ENCODE results near the gene NXPH2. TPM values are rescaled to one million over a fixed set of nuclear protein-coding genes. Genes with fewer than 3 reads are reported as not detected.

Gene NXPH2
- total RNA-seq, 2 experiments from 2014 or later: not detected

GRCh38 chr2:138698428-138698827, 81.8 kb downstream of the NXPH2 start:
- ChIA-PET CTCF (no interaction called here), POLR2A (no interaction called here)
- Mint-ChIP-seq H3K27ac (no peak overlapping the region), H3K9me3 (no peaks in the 10 kb centered on the region), H3K4me1 (ENCODE audit: low read depth) (no peaks in the 10 kb centered on the region), H3K27me3 (peaks cover 3% of the 10 kb centered on the region), H3K4me3 (no peak overlapping the region), H3K36me3 (no peaks in the 10 kb centered on the region)
- DNase-seq: no peak
- intact Hi-C loops (cut with micrococcal nuclease): no loop called here

- H3K36me3 Mint-ChIP-seq: no peaks in the 10 kb centered on the region
- H3K4me1 Mint-ChIP-seq (ENCODE audit: low read depth): no peaks in the 10 kb centered on the region
- peaks cover 3% of the 10 kb centered on the region for H3K27me3 Mint-ChIP-seq
- CTCF ChIA-PET: no interaction called here
- H3K9me3 Mint-ChIP-seq: no peaks in the 10 kb centered on the region
- POLR2A ChIA-PET: no interaction called here
- no peak overlapping the region for H3K27ac Mint-ChIP-seq
- intact Hi-C loops (cut with micrococcal nuclease): no loop called here
- no peak for DNase-seq
- H3K4me3 Mint-ChIP-seq: no peak overlapping the region
Observed at GRCh38 chr2:138691667-138692066, 88.5 kb downstream of the NXPH2 start.

GRCh38 chr2:138689705-138690104, 90.5 kb downstream of the NXPH2 start:
- intact Hi-C loops (cut with micrococcal nuclease): no loop called here
- H3K36me3 Mint-ChIP-seq: no peaks in the 10 kb centered on the region
- H3K4me1 Mint-ChIP-seq (ENCODE audit: low read depth): no peaks in the 10 kb centered on the region
- H3K9me3 Mint-ChIP-seq: no peaks in the 10 kb centered on the region
- no peak for DNase-seq
- peaks cover under 1% of the 10 kb centered on the region for H3K27me3 Mint-ChIP-seq
- CTCF ChIA-PET: no interaction called here
- POLR2A ChIA-PET: no interaction called here
- H3K4me3 Mint-ChIP-seq: no peak overlapping the region
- H3K27ac Mint-ChIP-seq: no peak overlapping the region

- Mint-ChIP-seq H3K4me3 (no peak overlapping the region), H3K9me3 (no peaks in the 10 kb centered on the region), H3K27ac (no peak overlapping the region), H3K27me3 (peaks cover 4% of the 10 kb centered on the region), H3K4me1 (ENCODE audit: low read depth) (no peaks in the 10 kb centered on the region), H3K36me3 (no peaks in the 10 kb centered on the region)
- DNase-seq: no peak
- CTCF ChIA-PET: no interaction called here
- intact Hi-C loops (cut with micrococcal nuclease): no loop called here
- POLR2A ChIA-PET: no interaction called here
Observed at GRCh38 chr2:138682163-138682562, 98.0 kb downstream of the NXPH2 start.

- POLR2A ChIA-PET: no interaction called here
- no peak for DNase-seq
- intact Hi-C loops (cut with micrococcal nuclease): no loop called here
- CTCF ChIA-PET: no interaction called here
- Mint-ChIP-seq H3K27ac (no peak overlapping the region), H3K4me1 (ENCODE audit: low read depth) (no peaks in the 10 kb centered on the region), H3K27me3 (no peaks in the 10 kb centered on the region), H3K36me3 (no peaks in the 10 kb centered on the region), H3K4me3 (no peak overlapping the region), H3K9me3 (no peaks in the 10 kb centered on the region)
Observed at GRCh38 chr2:138677221-138677620, 103.0 kb downstream of the NXPH2 start.

- Mint-ChIP-seq H3K27me3 (no peaks in the 10 kb centered on the region), H3K4me1 (ENCODE audit: low read depth) (no peaks in the 10 kb centered on the region), H3K27ac (no peak overlapping the region), H3K36me3 (no peaks in the 10 kb centered on the region), H3K9me3 (no peaks in the 10 kb centered on the region), H3K4me3 (no peak overlapping the region)
- ChIA-PET CTCF (no interaction called here), POLR2A (no interaction called here)
- no peak for DNase-seq
- intact Hi-C loops (cut with micrococcal nuclease): no loop called here
Observed at GRCh38 chr2:138676619-138677021, 103.6 kb downstream of the NXPH2 start.

- ChIA-PET POLR2A (no interaction called here), CTCF (no interaction called here)
- Mint-ChIP-seq H3K27ac (no peak overlapping the region), H3K36me3 (no peaks in the 10 kb centered on the region), H3K27me3 (peaks cover 3% of the 10 kb centered on the region), H3K9me3 (no peaks in the 10 kb centered on the region), H3K4me3 (no peak overlapping the region), H3K4me1 (ENCODE audit: low read depth) (no peaks in the 10 kb centered on the region)
- intact Hi-C loops (cut with micrococcal nuclease): no loop called here
- no peak for DNase-seq
Observed at GRCh38 chr2:138671566-138671965, 108.6 kb downstream of the NXPH2 start.

GRCh38 chr2:138670734-138671133, 109.5 kb downstream of the NXPH2 start:
- H3K4me1 Mint-ChIP-seq (ENCODE audit: low read depth): no peaks in the 10 kb centered on the region
- H3K36me3 Mint-ChIP-seq: no peaks in the 10 kb centered on the region
- no peak overlapping the region for H3K27ac Mint-ChIP-seq
- ChIA-PET POLR2A (no interaction called here), CTCF (no interaction called here)
- intact Hi-C loops (cut with micrococcal nuclease): no loop called here
- no peaks in the 10 kb centered on the region for H3K9me3 Mint-ChIP-seq
- peaks cover 6% of the 10 kb centered on the region for H3K27me3 Mint-ChIP-seq
- DNase-seq: no peak
- H3K4me3 Mint-ChIP-seq: no peak overlapping the region

GRCh38 chr2:138665937-138666336, 114.3 kb downstream of the NXPH2 start:
- Mint-ChIP-seq H3K27ac (no peak overlapping the region), H3K27me3 (peaks cover 17% of the 10 kb centered on the region), H3K36me3 (no peaks in the 10 kb centered on the region), H3K9me3 (no peaks in the 10 kb centered on the region), H3K4me1 (ENCODE audit: low read depth) (no peaks in the 10 kb centered on the region), H3K4me3 (no peak overlapping the region)
- ChIA-PET POLR2A (no interaction called here), CTCF (no interaction called here)
- no peak for DNase-seq
- intact Hi-C loops (cut with micrococcal nuclease): no loop called here

GRCh38 chr2:138658187-138658894, 121.8 kb downstream of the NXPH2 start:
- no peaks in the 10 kb centered on the region for H3K36me3 Mint-ChIP-seq
- CTCF ChIA-PET: no interaction called here
- POLR2A ChIA-PET: no interaction called here
- no peak overlapping the region for H3K27ac Mint-ChIP-seq
- H3K4me3 Mint-ChIP-seq: no peak overlapping the region
- no peaks in the 10 kb centered on the region for H3K9me3 Mint-ChIP-seq
- no peak for DNase-seq
- intact Hi-C loops (cut with micrococcal nuclease): no loop called here
- peaks cover 13% of the 10 kb centered on the region for H3K27me3 Mint-ChIP-seq
- no peaks in the 10 kb centered on the region for H3K4me1 Mint-ChIP-seq (ENCODE audit: low read depth)

GRCh38 chr2:138654146-138654545, 126.0 kb downstream of the NXPH2 start:
- CTCF ChIA-PET: no interaction called here
- no peaks in the 10 kb centered on the region for H3K4me1 Mint-ChIP-seq (ENCODE audit: low read depth)
- no peak for DNase-seq
- H3K36me3 Mint-ChIP-seq: no peaks in the 10 kb centered on the region
- H3K27me3 Mint-ChIP-seq: no peaks in the 10 kb centered on the region
- H3K4me3 Mint-ChIP-seq: no peak overlapping the region
- POLR2A ChIA-PET: no interaction called here
- no peak overlapping the region for H3K27ac Mint-ChIP-seq
- H3K9me3 Mint-ChIP-seq: no peaks in the 10 kb centered on the region
- intact Hi-C loops (cut with micrococcal nuclease): no loop called here

GRCh38 chr2:138652378-138652777, 127.8 kb downstream of the NXPH2 start:
- no peak for DNase-seq
- H3K27me3 Mint-ChIP-seq: peaks cover 1% of the 10 kb centered on the region
- no peak overlapping the region for H3K27ac Mint-ChIP-seq
- H3K4me1 Mint-ChIP-seq (ENCODE audit: low read depth): no peaks in the 10 kb centered on the region
- H3K9me3 Mint-ChIP-seq: no peaks in the 10 kb centered on the region
- intact Hi-C loops (cut with micrococcal nuclease): no loop called here
- ChIA-PET CTCF (no interaction called here), POLR2A (no interaction called here)
- no peak overlapping the region for H3K4me3 Mint-ChIP-seq
- H3K36me3 Mint-ChIP-seq: no peaks in the 10 kb centered on the region

- Mint-ChIP-seq H3K9me3 (no peaks in the 10 kb centered on the region), H3K27me3 (peaks cover 3% of the 10 kb centered on the region), H3K36me3 (no peaks in the 10 kb centered on the region), H3K27ac (no peak overlapping the region), H3K4me3 (no peak overlapping the region), H3K4me1 (ENCODE audit: low read depth) (no peaks in the 10 kb centered on the region)
- intact Hi-C loops (cut with micrococcal nuclease): no loop called here
- POLR2A ChIA-PET: no interaction called here
- CTCF ChIA-PET: no interaction called here
- no peak for DNase-seq
Observed at GRCh38 chr2:138649571-138649970, 130.6 kb downstream of the NXPH2 start.

- Mint-ChIP-seq H3K4me1 (ENCODE audit: low read depth) (no peaks in the 10 kb centered on the region), H3K36me3 (no peaks in the 10 kb centered on the region), H3K9me3 (no peaks in the 10 kb centered on the region), H3K4me3 (no peak overlapping the region), H3K27me3 (peaks cover 3% of the 10 kb centered on the region), H3K27ac (no peak overlapping the region)
- no peak for DNase-seq
- intact Hi-C loops (cut with micrococcal nuclease): no loop called here
- CTCF ChIA-PET: no interaction called here
- POLR2A ChIA-PET: no interaction called here
Observed at GRCh38 chr2:138648606-138649005, 131.6 kb downstream of the NXPH2 start.

Data from activated CD4-positive, alpha-beta memory T cell treated with anti-CD3 and anti-CD28 coated beads for 36 hours (primary cell).